ENCODE data around the gene RBPJL.

DNA sequence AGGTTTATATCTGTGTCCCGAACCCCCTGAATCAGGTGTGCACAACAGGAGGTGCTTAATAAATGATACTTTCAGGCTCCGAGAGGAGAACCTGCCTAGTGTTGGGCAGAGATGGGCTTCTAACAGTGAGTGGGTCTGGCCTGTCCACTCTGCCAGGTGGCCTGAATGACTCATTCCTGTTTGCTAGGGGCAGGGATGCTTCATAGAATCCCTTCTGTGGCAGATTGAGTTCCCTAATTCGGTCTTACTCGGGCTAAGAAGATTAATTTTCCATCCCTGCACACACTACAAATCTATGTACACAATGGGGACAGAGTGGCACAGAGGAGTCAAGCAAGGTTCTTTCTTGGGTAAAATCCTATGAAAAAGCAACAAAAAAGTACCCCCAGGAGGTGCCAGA lies 21.8 kb downstream of the RBPJL start:
- TF ChIP-seq, protein P1, sequence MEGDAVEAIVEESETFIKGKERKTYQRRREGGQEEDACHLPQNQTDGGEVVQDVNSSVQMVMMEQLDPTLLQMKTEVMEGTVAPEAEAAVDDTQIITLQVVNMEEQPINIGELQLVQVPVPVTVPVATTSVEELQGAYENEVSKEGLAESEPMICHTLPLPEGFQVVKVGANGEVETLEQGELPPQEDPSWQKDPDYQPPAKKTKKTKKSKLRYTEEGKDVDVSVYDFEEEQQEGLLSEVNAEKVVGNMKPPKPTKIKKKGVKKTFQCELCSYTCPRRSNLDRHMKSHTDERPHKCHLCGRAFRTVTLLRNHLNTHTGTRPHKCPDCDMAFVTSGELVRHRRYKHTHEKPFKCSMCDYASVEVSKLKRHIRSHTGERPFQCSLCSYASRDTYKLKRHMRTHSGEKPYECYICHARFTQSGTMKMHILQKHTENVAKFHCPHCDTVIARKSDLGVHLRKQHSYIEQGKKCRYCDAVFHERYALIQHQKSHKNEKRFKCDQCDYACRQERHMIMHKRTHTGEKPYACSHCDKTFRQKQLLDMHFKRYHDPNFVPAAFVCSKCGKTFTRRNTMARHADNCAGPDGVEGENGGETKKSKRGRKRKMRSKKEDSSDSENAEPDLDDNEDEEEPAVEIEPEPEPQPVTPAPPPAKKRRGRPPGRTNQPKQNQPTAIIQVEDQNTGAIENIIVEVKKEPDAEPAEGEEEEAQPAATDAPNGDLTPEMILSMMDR (IDR thresholded peaks at IDR 0.05), result no peak
- TF ChIP-seq POLR2AphosphoS5 (IDR thresholded peaks at IDR 0.05), result no peak
- TF ChIP-seq EP300 (IDR thresholded peaks at IDR 0.05), result no peak
- no peak for TF ChIP-seq POLR2A (IDR thresholded peaks at IDR 0.05)
